Renal cortex interstitium (tissue), 11 donors: Measurements from ENCODE around the gene DGCR8. TPM values are rescaled to one million over a fixed set of nuclear protein-coding genes. Genes with fewer than 3 reads are reported as not detected.

Experiments used
- DNase-seq, 11 donors: peaks; one replicate each; pipeline ENCODE4 v3.0.0-alpha.2; 2013; ENCODE audit warnings: low read depth in 9 of 11, low spot score in 4 of 11; ENCODE audit errors: extremely low read depth in 1 of 11
- polyA plus RNA-seq, 3 donors: library from polyadenylated mRNA; unstranded; fragments of 120-200 nt; gene quantifications; one replicate each; pipeline ENCODE4 v1.2.1, GENCODE V29; 2013; ENCODE audit not compliant: insufficient read length in 3 of 3

Gene DGCR8
- polyA plus RNA-seq, 3 donors = 42.4 to 54.6 (median 50.6) TPM

GRCh38 chr22:20127869-20128618 is 48.0 kb downstream of the DGCR8 start:
- DNase-seq = no peak

GRCh38 chr22:20128619-20128901 is 48.5 kb downstream of the DGCR8 start:
- DNase-seq = no peak

GRCh38 chr22:20128902-20129746 is 49.1 kb downstream of the DGCR8 start:
- no peak for DNase-seq

GRCh38 chr22:20129747-20130014 is 49.6 kb downstream of the DGCR8 start:
- DNase-seq = no peak

GRCh38 chr22:20130319-20130718 is 50.3 kb downstream of the DGCR8 start:
- no peak for DNase-seq

GRCh38 chr22:20130731-20131596 is 50.9 kb downstream of the DGCR8 start:
- peak in 9 of 11 donors; percentile 33 to 72 (median 65) for DNase-seq

GRCh38 chr22:20131597-20131858 is 51.5 kb downstream of the DGCR8 start, which contains the start of gene ZDHHC8:
ZDHHC8 (plus strand) TSS chr22:20131804; CDS start chr22:20131948, 144 bp downstream.
- DNase-seq = peak in 1 of 11 donors; percentile 24

GRCh38 chr22:20131859-20132685 is 52.0 kb downstream of the DGCR8 start:
- DNase-seq = no peak

GRCh38 chr22:20132686-20133246 is 52.7 kb downstream of the DGCR8 start:
- no peak for DNase-seq

- no peak for DNase-seq
Measured at GRCh38 chr22:20133930-20134549, 54.0 kb downstream of the DGCR8 start.

GRCh38 chr22:20135265-20135664 is 55.2 kb downstream of the DGCR8 start:
- DNase-seq = no peak

GRCh38 chr22:20135806-20136602 is 56.0 kb downstream of the DGCR8 start:
- DNase-seq = no peak

- no peak for DNase-seq
Measured at GRCh38 chr22:20136603-20136873, 56.5 kb downstream of the DGCR8 start.

GRCh38 chr22:20137113-20137512 is 57.1 kb downstream of the DGCR8 start:
- DNase-seq = no peak

GRCh38 chr22:20137671-20138416 is 57.8 kb downstream of the DGCR8 start:
- DNase-seq = no peak

- no peak for DNase-seq
Measured at GRCh38 chr22:20138417-20138738, 58.3 kb downstream of the DGCR8 start.

- DNase-seq = no peak
Measured at GRCh38 chr22:20138868-20139267, 58.8 kb downstream of the DGCR8 start.
